Spleen (tissue), 7 donors: ENCODE data around the gene TNP2.

Experiments used
- CTCF ChIP-seq, 11 experiments: fragments of 200-600 bp in 7 of 11; fragments of 450-650 bp in 4 of 11; sonication (generic) in 4 of 11; IDR thresholded peaks in 8 of 11; conservative IDR thresholded peaks in 3 of 11; 1 replicate in 7 of 11; 2 replicates in 4 of 11; pipeline versions ENCODE4 v1.4.0 to v1.8.0; 2016 to 2021; ENCODE audit warnings: antibody characterized with exemption in 11 of 11, inconsistent platforms in 4 of 11, mild to moderate bottlenecking in 1 of 11
- POLR2A ChIP-seq, 3 donors: fragments of 450-650 bp; IDR thresholded peaks; one replicate each; pipeline ENCODE4 v1.5.1; 2017; ENCODE audit warnings: antibody characterized with exemption in 3 of 3, mild to moderate bottlenecking in 1 of 3
- POLR2AphosphoS5 ChIP-seq, 3 donors: sonication (generic); formaldehyde crosslinking; IDR thresholded peaks; one replicate each; pipeline ENCODE4 v1.5.1; 2017; ENCODE audit warnings: antibody characterized with exemption in 3 of 3
- donor health status: DM: no; HTN: no; CAD: no; lungs with moderate emphysema.
- donor health status: DM: no; HTN: no; CAD: no.
- donor health status: DM: no; HTN: no; CAD: no.

- TF ChIP-seq POLR2A (IDR thresholded peaks at IDR 0.05) (no peak), CTCF (IDR thresholded peaks at IDR 0.05 in 8 of 11, conservative IDR thresholded peaks at IDR 0.05 in 3 of 11) (no peak), POLR2AphosphoS5 (IDR thresholded peaks at IDR 0.05) (no peak)
Measured at GRCh38 chr16:11262915-11263314, 6.2 kb downstream of the TNP2 start.
